Measurements from ENCODE around the gene CCDC97.

DNA sequence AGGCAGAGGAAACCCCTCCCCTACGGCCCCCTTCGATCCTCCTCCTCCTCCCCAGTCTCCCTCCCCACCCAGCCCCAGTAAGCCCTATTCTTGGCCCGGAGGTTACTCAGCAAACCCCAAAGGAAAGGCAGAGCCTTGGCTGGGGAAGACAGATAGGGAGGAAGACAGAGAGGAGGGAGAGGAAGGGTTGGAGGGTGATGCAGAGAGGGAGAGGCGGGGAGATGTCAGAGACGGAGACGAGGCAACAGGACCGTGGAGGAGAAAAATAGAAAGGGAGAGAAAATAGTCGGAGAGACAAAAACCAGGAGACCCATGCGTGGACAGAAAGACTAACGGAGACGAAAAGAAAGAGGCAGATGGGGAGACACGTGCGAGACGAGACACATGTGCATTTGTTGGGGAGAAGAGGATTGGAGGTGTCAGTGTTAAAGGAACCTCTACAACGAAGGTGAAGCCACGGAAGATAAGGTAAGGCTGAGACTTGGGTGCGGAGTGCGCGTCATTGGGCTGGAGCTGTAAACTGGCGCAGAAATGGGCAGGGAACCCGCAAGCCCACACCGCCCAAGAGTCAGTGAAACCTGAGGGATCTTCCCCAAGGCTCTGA is 40.9 kb downstream of the CCDC97 start:
- TF ChIP-seq POLR2A (IDR thresholded peaks at IDR 0.05; ENCODE audit: low read length): no peak
- no peak for TF ChIP-seq GATA1 (IDR thresholded peaks at IDR 0.05; ENCODE audit: low read depth, low read length)

Measured in erythroblast (primary cell).